Measurements from ENCODE around the gene CFAP53.

CFAP53 gene

GRCh38 chr18:50192995-50193795 is 73.1 kb downstream of the CFAP53 start:
- no peak for DNase-seq

GRCh38 chr18:50190926-50191325 is 75.4 kb downstream of the CFAP53 start:
- DNase-seq = no peak

GRCh38 chr18:50190236-50190635 is 76.1 kb downstream of the CFAP53 start:
- no peak for DNase-seq

GRCh38 chr18:50189160-50189559 is 77.1 kb downstream of the CFAP53 start:
- no peak for DNase-seq

GRCh38 chr18:50188652-50189051 is 77.6 kb downstream of the CFAP53 start:
- DNase-seq = no peak

GRCh38 chr18:50187659-50188058 is 78.6 kb downstream of the CFAP53 start:
- no peak for DNase-seq

GRCh38 chr18:50186385-50186784 is 79.9 kb downstream of the CFAP53 start:
- DNase-seq = no peak

GRCh38 chr18:50183556-50183955 is 82.7 kb downstream of the CFAP53 start:
- DNase-seq = no peak

- no peak for DNase-seq
These were observed 83.8 kb downstream of the CFAP53 start for GRCh38 chr18:50182511-50182910.

GRCh38 chr18:50181590-50181989 is 84.7 kb downstream of the CFAP53 start:
- DNase-seq = no peak

- no peak for DNase-seq
These were observed 86.8 kb downstream of the CFAP53 start for GRCh38 chr18:50179465-50179864.

- no peak for DNase-seq
These were observed 88.9 kb downstream of the CFAP53 start for GRCh38 chr18:50177294-50177992.

Measured in activated naive CD4-positive, alpha-beta T cell (primary cell).